ENCODE data around the gene FOXN3.

DNA sequence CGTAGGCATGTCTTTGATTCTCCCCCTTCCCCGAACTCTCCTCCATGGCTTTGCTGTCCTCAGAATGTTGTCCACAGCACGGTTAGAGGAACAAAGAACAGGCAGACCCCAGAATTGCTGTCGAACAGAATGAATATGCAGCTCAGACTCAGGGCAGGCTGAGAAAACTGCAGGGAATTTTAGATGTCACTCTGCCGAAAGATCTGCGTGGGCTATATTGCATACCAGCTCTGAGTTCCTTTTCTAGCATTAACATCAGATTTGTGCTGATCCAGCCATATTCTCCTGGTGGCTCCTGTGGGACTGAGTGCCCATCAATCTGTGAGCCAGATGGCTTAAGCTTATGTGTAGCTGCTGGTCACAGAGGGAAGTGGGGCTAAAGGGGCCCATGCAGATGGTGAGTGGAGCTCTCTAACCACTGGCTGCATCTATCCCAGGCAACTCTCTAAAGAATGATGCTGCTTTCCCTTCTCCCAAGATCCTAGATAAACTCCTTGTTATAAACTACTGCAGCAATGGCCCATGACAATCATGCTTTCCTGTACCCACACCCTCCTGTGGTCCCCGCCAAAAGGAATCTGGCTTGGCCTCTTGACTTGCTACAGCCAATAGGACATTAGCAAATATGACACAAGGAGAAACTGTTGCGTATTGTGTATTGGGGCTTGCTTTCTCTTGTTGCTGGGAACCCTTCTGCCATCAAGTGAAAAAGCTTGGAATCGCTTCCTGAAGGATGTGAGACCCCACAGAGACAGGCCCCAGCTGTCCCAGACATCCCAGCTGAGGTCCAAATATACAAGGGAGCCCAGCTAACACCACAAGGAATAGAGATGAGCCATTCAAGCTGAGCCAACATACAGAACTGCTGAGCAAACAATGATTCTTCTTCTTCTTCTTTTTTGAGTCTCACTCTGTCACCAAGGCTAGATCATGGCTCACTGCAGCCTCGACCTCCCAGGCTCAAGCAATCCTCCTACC, 101.3 kb downstream of the FOXN3 start:
- TF ChIP-seq, protein P1, sequence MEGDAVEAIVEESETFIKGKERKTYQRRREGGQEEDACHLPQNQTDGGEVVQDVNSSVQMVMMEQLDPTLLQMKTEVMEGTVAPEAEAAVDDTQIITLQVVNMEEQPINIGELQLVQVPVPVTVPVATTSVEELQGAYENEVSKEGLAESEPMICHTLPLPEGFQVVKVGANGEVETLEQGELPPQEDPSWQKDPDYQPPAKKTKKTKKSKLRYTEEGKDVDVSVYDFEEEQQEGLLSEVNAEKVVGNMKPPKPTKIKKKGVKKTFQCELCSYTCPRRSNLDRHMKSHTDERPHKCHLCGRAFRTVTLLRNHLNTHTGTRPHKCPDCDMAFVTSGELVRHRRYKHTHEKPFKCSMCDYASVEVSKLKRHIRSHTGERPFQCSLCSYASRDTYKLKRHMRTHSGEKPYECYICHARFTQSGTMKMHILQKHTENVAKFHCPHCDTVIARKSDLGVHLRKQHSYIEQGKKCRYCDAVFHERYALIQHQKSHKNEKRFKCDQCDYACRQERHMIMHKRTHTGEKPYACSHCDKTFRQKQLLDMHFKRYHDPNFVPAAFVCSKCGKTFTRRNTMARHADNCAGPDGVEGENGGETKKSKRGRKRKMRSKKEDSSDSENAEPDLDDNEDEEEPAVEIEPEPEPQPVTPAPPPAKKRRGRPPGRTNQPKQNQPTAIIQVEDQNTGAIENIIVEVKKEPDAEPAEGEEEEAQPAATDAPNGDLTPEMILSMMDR (conservative IDR thresholded peaks at IDR 0.05; ENCODE audit: low read depth in 2 of 2): no peak
- TF ChIP-seq EZH2 (IDR thresholded peaks at IDR 0.05; ENCODE audit: low read depth, unreplicated experiment) (no peak), POLR2AphosphoS5 (IDR thresholded peaks at IDR 0.05; ENCODE audit: low read depth) (no peak), EZH2phosphoT487 (IDR thresholded peaks at IDR 0.05; ENCODE audit: unreplicated experiment) (no peak)

Measured in GM23338 (cell line).